H1 (cell line): Measurements from ENCODE around the gene LONP2. TPM values are rescaled to one million over a fixed set of nuclear protein-coding genes. Genes with fewer than 3 reads are reported as not detected.

Source experiments
- EZH2 ChIP-seq: fragments of 200-600 bp; sonication (generic); IDR thresholded peaks from 2 replicates; pipeline ENCODE4 v1.7.1; 2012; ENCODE audit warnings: low read depth, mild to moderate bottlenecking, moderate library complexity, low read length, inconsistent platforms; ENCODE audit not compliant: severe bottlenecking
- polyA plus RNA-seq, 7 experiments: library from polyadenylated mRNA; depleted of rRNA in 3 of 7; stranded (reverse) in 5 of 7; unstranded in 2 of 7; fragments of >200 nt in 5 of 7; fragments of 200-250 nt in 2 of 7; gene quantifications; 1 replicate in 5 of 7; 2 replicates in 1 of 7; 4 replicates in 1 of 7; pipeline versions ENCODE4 v1.2.1 to v1.2.3, GENCODE V29; 2011 to 2013; ENCODE audit warnings: missing spikeins in 2 of 7, mixed read lengths in 2 of 7
- total RNA-seq: library from RNA; stranded (reverse); fragmentation: NEBNext Ultra II Directional; extraction: Animal tissue kit (Norgen Biotek cat#: 25700); gene quantifications from 2 replicates; pipeline ENCODE4 v1.2.1, GENCODE V29; 2021

LONP2 gene
- total and polyA plus RNA-seq, 2 of the 8 experiments (the other 6 are each of a cell fraction or from before 2014, with no cell fraction given): 8.1 to 23.1 TPM

GRCh38 chr16:48340054-48340453 is 96.0 kb downstream of the LONP2 start (continued):
- no peak for TF ChIP-seq EZH2
